Stimulated activated naive CD8-positive, alpha-beta T cell treated with anti-CD3 and anti-CD28 coated beads, Interleukin-15, Interleukin-2, amounts not matched to agents 100 U/mL and 50 U/mL, for 24 hours (primary cell): Measurements from ENCODE around the gene FAHD2A.
"Not testable (repeated sequence)": the region's sequence is repeated elsewhere in the genome, so short reads cannot be mapped to it uniquely, and the experiment has no call there.

Experiments
- ATAC-seq: fragments of 150-1000 bp; cut with Tn5 transposase; one replicate; pipeline ENCODE4 v1.10.0; 2021
- DNase-seq: peaks from one replicate; pipeline ENCODE4 v3.0.0; 2021

Gene FAHD2A

DNA sequence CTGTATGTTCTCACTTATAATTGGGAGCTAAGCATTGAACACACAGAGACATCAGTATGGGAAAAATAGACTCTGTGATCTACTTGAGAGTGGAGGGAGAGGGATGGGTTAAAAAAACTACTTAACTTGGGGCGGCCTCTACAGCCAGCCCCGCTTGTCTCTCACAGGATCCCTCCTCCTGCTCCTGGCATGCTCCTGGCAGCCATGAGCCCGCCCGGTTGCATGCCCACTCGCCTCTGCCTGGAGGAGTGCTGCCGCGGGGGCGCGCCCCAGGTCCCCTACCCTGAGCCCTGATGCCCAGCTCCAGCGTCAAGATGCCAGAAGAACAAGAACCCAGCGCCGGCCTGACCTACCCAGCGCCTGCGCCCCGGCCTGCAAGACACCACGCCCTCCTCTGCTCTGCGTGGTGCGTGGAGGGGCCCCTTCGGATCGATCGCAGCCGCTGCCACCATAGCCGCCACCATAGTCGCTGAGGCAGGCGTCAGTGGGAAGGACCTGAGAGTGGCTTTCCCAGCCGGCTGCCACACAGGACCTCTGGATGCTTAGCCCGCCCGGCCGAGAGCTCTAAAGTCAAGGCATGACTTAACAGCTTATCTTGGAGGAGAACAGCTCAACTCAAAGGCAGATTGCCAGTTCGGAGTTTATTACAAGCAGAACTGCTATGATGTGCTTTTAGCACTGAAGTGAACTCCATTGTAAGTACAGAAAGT, 32.8 kb downstream of the FAHD2A start:
- not testable (repeated sequence) for ATAC-seq

DNA sequence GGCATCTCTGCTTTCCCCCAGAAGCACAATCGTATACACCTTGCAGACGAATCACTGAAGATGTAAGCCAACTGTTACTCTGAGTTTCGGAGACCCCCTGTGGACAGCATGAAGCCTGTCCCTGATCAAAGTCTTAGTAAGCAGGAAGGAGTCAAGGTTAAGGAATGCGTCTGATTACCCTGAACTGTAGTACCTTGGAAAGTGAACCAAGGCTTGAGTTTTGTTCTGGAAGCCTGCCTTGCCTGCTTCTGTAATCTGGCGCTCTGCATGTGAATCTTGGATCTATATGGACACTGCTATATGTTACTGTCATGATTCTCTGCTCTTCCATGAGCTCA, 33.3 kb downstream of the FAHD2A start:
- not testable (repeated sequence) for ATAC-seq, DNase-seq

More for the DNA sequence above, 32.8 kb downstream of the FAHD2A start:
- DNase-seq, result not testable (repeated sequence)

DNA sequence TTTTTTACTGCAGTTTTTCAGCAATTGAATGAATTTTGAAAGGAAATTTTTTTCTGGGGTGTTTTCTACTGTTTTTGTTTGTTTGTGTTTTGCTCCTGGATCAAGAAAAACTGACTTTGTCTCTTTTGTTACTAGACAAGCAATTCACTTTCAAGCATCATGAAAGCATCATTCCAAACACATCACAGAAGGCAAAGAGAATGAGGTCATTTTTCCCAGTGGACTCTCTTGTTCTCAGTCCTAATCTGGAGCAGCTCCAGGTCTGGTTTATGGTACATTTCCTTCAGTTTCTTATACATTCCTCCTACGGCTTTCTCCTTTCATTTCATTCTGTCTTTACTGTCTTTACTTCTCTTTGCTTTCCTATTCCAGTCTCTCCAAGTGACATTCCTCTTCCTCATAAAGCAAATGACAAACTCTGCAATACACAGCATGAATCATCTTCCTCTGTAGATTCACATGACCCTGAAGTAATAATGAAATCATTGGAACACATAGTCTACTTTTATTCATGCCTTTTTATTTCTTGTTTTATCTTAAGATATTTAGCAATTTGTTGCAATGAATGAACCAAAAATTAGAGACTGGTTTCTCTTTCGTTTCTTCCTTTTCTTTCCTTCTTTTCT, 40.1 kb downstream of the FAHD2A start:
- ATAC-seq, DNase-seq: not testable (repeated sequence)

GRCh38 chr2:95445317-95445716, 42.8 kb downstream of the FAHD2A start:
- not testable (repeated sequence) for ATAC-seq, DNase-seq

GRCh38 chr2:95463292-95463691, 60.8 kb downstream of the FAHD2A start:
- ATAC-seq, DNase-seq: not testable (repeated sequence)
